C4-2B (cell line): ENCODE results near the gene DLG2.

Experiments used
- CTCF ChIP-seq: fragments of 450-650 bp; conservative IDR thresholded peaks from 2 replicates; pipeline ENCODE4 v1.5.1; 2017; ENCODE audit warnings: mild to moderate bottlenecking
- ZFX ChIP-seq: fragments of 450-650 bp; IDR thresholded peaks from 2 replicates; pipeline ENCODE4 v1.6.1; 2017

GRCh38 chr11:83945976-83946375 is 1681.2 kb downstream of the DLG2 start:
- TF ChIP-seq CTCF (no peak), ZFX (no peak)
